DND-41 (cell line): ENCODE measurements around the gene ABCF2.

Experiments used
- CTCF ChIP-seq: IDR thresholded peaks from 2 replicates; pipeline ENCODE4 v1.5.1; 2012; ENCODE audit warnings: borderline replicate concordance, low read length, moderate library complexity, mild to moderate bottlenecking; ENCODE audit not compliant: poor library complexity, severe bottlenecking; ENCODE audit errors: extremely low read depth
- EZH2 ChIP-seq: IDR thresholded peaks from 3 replicates; pipeline ENCODE4 v1.6.1; 2012; ENCODE audit warnings: borderline replicate concordance, low read depth, mild to moderate bottlenecking, moderate library complexity, low read length, inconsistent platforms; ENCODE audit not compliant: severe bottlenecking

DNA sequence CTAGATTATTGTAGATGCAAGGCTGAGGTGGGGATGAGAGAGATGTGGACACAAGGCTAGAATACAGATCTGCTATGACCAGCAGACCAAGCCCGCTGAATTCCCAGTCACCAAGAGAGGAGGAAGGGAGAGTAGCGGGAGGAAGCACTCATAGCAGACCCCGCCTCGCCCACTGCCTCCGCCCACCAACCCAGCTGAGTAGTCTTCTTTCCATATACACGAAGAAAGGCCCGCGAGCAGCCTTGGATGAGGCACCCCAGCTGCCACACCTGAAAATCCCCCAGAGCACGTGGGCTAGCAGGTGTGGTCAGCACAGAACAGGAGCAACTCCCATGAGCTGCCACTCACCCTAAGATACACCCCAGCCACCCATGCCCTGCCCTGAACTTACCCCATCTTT is 8.8 kb downstream of the ABCF2 start:
- TF ChIP-seq EZH2 = no peak
- no peak for TF ChIP-seq CTCF
